IPS-NIHi11 (cell line): ENCODE data around the gene RAI1.

ENCODE experiments used
- DNase-seq: peaks from one replicate; pipeline ENCODE4 v3.0.0; 2012; ENCODE audit warnings: mixed read lengths, low spot score

The RAI1 gene

GRCh38 chr17:17732892-17733670 lies 51.8 kb downstream of the RAI1 start:
- DNase-seq, result no peak

DNA sequence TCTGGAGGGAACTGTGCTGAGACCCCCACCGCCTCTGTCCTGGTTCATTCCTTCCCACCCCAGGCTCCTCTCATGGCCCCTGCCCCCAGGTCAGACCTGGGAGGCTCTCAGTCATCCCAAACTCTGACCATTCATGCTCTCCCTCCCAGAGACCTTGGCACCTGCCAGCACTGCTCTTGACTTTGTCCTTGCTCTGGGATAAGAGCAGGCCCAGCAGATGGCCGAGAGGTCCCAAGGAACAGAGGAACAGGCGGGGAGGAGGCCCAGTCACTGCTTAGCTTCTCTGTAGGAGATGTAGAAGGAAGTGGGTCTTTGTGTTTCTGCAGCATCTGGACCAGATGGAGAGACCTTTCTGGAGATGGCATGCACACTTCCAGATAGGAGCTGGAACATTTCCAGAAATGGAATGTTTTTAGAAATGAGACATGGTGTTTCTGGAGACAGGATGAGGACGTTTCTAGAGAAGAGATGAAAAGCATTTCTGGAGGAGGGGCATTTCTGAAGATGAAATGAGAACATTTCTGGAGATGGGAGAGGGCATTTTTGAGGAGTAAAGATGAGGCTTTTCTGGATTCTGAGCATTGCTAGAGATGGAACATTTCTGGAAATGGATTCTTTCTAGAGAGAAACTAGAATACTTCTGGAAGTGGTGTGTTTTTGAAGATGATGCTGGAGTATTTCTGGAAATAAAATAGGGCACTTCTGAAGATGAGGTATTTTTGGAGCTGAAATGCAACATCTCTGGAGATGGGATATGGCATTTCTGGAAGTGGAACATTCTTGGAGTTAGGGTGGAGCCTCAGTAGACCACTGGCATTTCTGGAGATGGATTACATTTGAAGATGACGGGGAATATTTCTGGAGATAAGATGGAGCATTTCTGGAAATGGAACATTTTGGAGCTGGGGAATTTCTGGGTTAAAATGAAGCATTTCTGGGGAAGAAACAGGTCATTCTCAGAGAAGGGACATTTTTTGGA lies 55.2 kb downstream of the RAI1 start:
- no peak for DNase-seq

DNA sequence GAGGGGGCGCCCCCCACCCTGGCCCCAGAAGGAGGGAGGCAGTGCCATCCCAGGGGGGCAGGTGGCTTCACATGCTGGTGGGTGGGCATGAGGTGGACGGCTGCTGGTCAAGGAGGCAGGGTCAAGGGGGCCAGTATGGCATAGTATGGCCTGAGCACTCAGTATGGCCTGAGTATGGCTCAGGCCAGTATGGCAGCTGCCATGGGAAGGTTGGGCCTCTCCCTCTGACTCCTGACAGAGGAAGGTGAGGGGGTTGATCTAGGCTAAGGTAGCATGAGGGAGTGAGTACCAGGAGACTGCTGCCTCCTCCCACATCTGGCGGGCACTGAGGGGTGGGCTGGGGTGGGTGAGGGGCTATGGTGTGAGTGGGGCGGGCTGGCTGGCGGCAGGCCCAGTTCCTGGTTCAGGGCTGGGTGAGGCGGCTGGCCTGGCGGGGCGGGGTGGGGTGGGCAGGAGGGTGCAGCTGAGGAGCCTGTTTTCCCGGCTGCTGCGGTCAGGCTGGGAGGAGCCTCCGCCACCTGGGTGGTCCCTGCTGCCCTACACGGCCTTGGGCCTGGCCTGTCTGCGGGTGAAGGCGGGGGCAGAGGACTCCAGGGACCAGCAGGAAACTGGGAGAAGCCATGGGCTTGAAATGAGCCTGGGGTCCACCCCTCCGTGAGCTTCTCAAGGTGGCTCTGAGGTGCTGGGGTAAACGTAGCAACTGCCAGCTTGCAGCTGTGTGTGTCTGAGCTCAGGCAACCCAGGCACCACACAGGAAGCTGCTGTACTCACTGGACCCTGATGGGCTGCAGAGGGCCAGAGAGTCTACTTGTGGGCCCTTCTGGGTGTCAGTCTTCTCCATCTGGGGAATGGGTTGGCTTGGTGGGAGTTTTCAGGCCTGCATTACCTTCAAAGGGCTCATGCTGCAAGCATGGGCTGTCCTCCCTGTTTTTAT lies 57.0 kb downstream of the RAI1 start:
- peak; percentile 76 for DNase-seq

GRCh38 chr17:17738901-17739300 lies 57.6 kb downstream of the RAI1 start:
- DNase-seq, result no peak

GRCh38 chr17:17739388-17740066 lies 58.3 kb downstream of the RAI1 start:
- DNase-seq, result no peak

GRCh38 chr17:17740615-17741348 lies 59.5 kb downstream of the RAI1 start:
- DNase-seq, result peak; percentile 49

- peak; percentile 70 for DNase-seq
Observed at GRCh38 chr17:17741349-17742023, 60.2 kb downstream of the RAI1 start.

- DNase-seq, result no peak
Observed at GRCh38 chr17:17742133-17742621, 60.9 kb downstream of the RAI1 start.

DNA sequence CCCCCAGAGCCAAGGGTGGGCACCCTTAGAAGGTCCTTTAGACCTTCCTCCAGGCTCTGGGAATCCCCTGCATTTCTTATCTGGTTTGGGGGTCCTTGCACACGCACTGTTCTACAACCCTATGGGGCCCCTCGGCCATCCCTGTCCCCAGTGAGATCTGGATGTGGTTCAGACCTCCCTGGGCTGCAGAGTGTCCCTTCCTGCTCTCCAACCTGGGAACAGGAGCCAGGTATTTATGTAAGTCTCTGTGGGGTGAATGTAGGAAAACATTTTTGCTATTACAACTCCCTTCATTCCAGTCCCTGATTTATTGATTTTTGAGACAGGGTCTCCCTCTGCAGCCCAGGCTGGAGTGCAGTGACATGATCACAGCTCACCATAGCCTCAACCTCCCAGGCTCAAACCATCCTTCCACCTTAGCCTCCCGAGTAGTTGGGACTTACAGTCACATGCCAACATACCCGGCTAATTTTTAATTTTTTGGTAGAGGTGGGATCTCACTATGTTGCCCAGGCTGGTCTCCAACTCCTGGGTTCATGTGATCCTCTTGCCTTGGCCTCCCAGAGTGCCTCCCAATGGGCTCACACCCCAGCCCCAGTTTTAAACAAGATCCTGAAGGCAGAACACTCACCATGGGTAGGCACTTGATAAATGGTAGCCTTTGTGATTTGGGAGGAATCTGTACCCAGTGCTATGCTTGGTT lies 61.6 kb downstream of the RAI1 start:
- DNase-seq, result no peak

GRCh38 chr17:17743391-17744112 lies 62.3 kb downstream of the RAI1 start:
- DNase-seq, result no peak

DNA sequence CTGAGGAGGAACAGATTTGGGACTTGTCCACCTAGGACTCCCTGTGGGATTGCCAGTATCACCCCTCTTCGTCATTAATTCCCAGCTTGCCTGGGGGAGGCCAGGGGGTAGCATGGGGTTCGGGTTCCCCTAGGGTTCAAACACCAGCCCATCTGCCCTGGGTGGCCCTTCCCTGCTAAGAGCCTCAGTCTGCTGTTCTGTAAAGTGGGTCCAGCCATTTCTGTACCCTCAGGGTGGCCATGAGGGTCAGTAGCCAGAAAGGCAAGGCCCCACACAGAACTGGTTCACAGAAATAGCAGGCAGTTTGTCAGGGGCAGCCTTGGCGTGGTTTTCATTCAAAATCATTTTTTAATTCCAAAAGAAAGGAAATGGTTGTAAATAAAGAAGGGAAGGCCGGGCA lies 62.9 kb downstream of the RAI1 start:
- DNase-seq, result no peak

- DNase-seq, result no peak
Observed at GRCh38 chr17:17745476-17746455, 64.5 kb downstream of the RAI1 start.

- DNase-seq, result no peak
Observed at GRCh38 chr17:17748179-17748578, 66.9 kb downstream of the RAI1 start.

GRCh38 chr17:17748604-17749003 lies 67.3 kb downstream of the RAI1 start:
- DNase-seq, result no peak

DNA sequence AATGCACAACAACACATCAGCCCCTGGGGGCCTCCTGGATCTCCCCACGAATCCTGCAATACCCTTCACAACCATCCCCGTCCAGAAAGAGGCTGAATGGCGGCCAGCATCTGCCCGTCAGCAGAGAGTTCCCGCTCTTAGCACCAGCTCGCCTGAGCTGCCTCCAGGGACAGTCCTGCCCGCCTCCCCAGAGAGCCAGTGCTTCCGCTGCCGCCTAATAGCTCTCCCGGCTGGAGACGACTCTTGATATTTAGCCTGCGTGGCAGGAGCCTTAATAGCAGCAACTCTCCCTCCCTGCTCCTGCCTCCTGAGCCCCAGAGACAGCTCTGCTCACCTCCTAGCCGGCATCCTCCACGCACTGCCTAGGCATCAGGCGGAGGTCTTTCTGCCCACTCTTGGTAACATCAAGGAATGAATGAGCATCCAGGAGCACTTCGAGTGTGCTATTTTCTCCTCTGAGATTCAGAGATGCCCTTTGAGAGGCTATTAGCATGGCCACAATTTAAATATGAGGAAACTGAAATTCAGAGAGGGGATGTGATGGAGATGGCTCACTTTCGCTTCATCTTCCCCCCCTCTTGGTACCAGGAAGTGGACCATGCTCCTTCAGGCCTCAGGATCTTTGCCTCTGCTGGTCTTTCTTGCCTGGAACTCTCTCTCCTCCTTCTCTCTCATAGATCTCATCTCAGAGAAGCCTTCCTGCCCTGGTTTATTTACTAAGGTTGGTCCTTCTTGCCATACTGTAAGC lies 67.9 kb downstream of the RAI1 start:
- no peak for DNase-seq

DNA sequence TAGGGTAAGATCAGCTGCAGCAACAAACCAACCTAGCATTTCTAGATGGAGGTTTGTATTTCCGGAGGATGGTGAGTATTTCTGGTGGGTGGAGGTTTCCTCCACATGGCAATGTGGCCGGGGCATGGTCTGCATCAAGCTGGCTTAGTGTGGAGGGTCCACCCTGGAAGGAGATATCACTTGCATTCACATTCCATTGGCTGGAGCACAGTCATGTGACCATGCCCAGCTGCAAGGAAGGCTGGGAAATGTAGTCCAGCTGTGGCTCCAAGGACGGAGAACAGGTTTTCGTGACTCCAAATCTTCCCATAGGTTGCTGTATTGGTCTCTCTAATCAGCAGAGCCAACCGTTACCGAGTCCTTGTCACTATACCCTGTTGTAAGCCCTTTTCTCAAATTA lies 68.7 kb downstream of the RAI1 start:
- peak; percentile 84 for DNase-seq

GRCh38 chr17:17750881-17751280 lies 69.6 kb downstream of the RAI1 start:
- no peak for DNase-seq
